ENCODE results near the gene UNC5B. TPM values are rescaled to one million over a fixed set of nuclear protein-coding genes. Genes with fewer than 3 reads are reported as not detected.

Gene UNC5B
- total RNA-seq, 1 experiment from 2014 or later = 22.0 TPM

DNA sequence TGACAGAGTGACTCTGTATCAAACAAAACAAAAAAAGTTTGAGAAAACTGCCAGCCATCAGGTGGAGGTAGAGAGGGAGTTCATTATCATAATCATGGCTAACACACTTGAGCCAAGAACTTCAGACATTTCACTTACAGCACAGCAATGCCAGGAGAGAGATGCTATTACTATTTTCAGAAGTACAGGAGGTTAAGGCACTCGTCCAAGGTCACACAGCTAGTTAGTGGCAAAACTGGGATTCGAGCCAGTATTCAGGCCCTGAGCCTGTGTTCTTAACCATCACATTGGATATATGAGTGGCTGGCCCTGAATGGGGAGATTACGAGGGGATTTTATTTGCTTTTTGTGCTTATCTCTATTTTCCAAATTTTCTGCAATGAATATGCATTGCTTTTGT lies 24.8 kb upstream of the UNC5B start:
- TF ChIP-seq SP1 (IDR thresholded peaks at IDR 0.05; ENCODE audit: low read depth) (no peak), EGR1 (IDR thresholded peaks at IDR 0.05; ENCODE audit: low read depth) (no peak), POLR2AphosphoS5 (IDR thresholded peaks at IDR 0.05; ENCODE audit: low read depth, low read length) (no peak), CBX3 (IDR thresholded peaks at IDR 0.05; ENCODE audit: low read depth) (no peak), TCF7L2 (IDR thresholded peaks at IDR 0.05; ENCODE audit: borderline replicate concordance, extremely low read depth, insufficient read depth, insufficient read length) (no peak)
- Histone ChIP-seq H3K9me2 (ENCODE audit: insufficient read depth) (no peaks in the 10 kb centered on the region), H3K27ac (ENCODE audit: low read depth, low read length) (no peak overlapping the region), H3K27me3 (ENCODE audit: insufficient read depth, low read length) (no peaks in the 10 kb centered on the region), H3K79me2 (ENCODE audit: insufficient read depth, low read length) (no peaks in the 10 kb centered on the region), H3K4me2 (ENCODE audit: low read length) (no peak overlapping the region), H3K9ac (ENCODE audit: low read length) (no peak overlapping the region), H2AFZ (ENCODE audit: low read depth, low read length, poor library complexity, severe bottlenecking) (no peak overlapping the region), H3K4me3 (replicated peaks in 1 of 2; ENCODE audit: low read depth in 1 of 2, low read length in 2 of 2) (no peak overlapping the region), H3K9me3 (ENCODE audit: control insufficient read depth in 1 of 2, insufficient read depth in 1 of 2, low read depth in 1 of 2, low read length in 2 of 2) (no peaks in the 10 kb centered on the region), H3K4me1 (ENCODE audit: control insufficient read depth in 1 of 2, insufficient read depth in 2 of 2, low read length in 2 of 2) (no peaks in the 10 kb centered on the region), H3K36me3 (ENCODE audit: control insufficient read depth in 1 of 2, insufficient read depth in 2 of 2, low read length in 2 of 2) (no peaks in the 10 kb centered on the region), H4K20me1 (ENCODE audit: insufficient read depth) (no peaks in the 10 kb centered on the region)
- intact Hi-C loops (cut with micrococcal nuclease) = no loop called here
- ChIA-PET POLR2A (no interaction called here), RAD21 (ENCODE audit: low non-redundant PET in 1 of 2, low total read pairs in 2 of 2, uncharacterized antibody in 2 of 2, unreplicated experiment in 2 of 2) (no interaction called here), CTCF (no interaction called here)
- DNase-seq (ENCODE audit: low read depth, low spot score) (no peak), ATAC-seq (no peak)
- no TSS peak for BruUV-seq (replicated peaks)

DNA sequence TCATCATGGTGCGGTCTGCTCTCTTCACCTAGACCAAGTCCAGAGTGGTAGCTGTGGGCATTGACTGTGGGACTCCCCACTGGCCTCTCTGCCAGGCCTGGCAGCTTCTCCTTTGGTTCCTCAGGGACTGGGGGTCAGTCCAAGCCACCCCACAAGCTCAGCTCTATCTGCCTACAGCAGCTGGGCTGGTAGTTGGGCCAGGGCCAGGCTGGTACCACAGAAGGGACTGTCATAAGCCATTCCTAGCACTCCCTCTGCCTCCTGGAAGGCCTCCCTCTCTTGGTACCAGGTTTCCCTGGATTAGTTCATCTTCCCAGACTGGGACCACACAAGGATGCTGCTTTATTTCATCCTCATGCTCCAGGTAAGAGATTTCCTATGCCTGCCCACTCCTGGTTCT lies 24.2 kb upstream of the UNC5B start:
- RAD21 ChIA-PET (ENCODE audit: low non-redundant PET in 1 of 2, low total read pairs in 2 of 2, uncharacterized antibody in 2 of 2, unreplicated experiment in 2 of 2) = no interaction called here
- DNase-seq (ENCODE audit: low read depth, low spot score) (no peak), ATAC-seq (no peak)
- POLR2A ChIA-PET = no interaction called here
- Histone ChIP-seq H3K27ac (ENCODE audit: low read depth, low read length) (no peak overlapping the region), H3K27me3 (ENCODE audit: insufficient read depth, low read length) (no peaks in the 10 kb centered on the region), H3K4me2 (ENCODE audit: low read length) (no peak overlapping the region), H3K36me3 (ENCODE audit: control insufficient read depth in 1 of 2, insufficient read depth in 2 of 2, low read length in 2 of 2) (no peaks in the 10 kb centered on the region), H3K9ac (ENCODE audit: low read length) (no peak overlapping the region), H3K79me2 (ENCODE audit: insufficient read depth, low read length) (no peaks in the 10 kb centered on the region), H3K4me1 (ENCODE audit: control insufficient read depth in 1 of 2, insufficient read depth in 2 of 2, low read length in 2 of 2) (no peaks in the 10 kb centered on the region), H3K9me3 (ENCODE audit: control insufficient read depth in 1 of 2, insufficient read depth in 1 of 2, low read depth in 1 of 2, low read length in 2 of 2) (no peaks in the 10 kb centered on the region), H2AFZ (ENCODE audit: low read depth, low read length, poor library complexity, severe bottlenecking) (no peak overlapping the region), H3K4me3 (replicated peaks in 1 of 2; ENCODE audit: low read depth in 1 of 2, low read length in 2 of 2) (no peak overlapping the region), H3K9me2 (ENCODE audit: insufficient read depth) (no peaks in the 10 kb centered on the region), H4K20me1 (ENCODE audit: insufficient read depth) (no peaks in the 10 kb centered on the region)
- intact Hi-C loops (cut with micrococcal nuclease) = no loop called here
- TF ChIP-seq ZFX (IDR thresholded peaks at IDR 0.05) (no peak), SIN3A (IDR thresholded peaks at IDR 0.05; ENCODE audit: low read depth) (no peak), SRF (IDR thresholded peaks at IDR 0.05; ENCODE audit: low read depth) (no peak), POLR2AphosphoS5 (IDR thresholded peaks at IDR 0.05; ENCODE audit: low read depth, low read length) (no peak), CBX3 (IDR thresholded peaks at IDR 0.05; ENCODE audit: low read depth) (no peak), EGR1 (IDR thresholded peaks at IDR 0.05; ENCODE audit: low read depth) (no peak), RAD21 (IDR thresholded peaks at IDR 0.05; ENCODE audit: low read depth) (no peak), REST (IDR thresholded peaks at IDR 0.05; ENCODE audit: low read depth) (no peak), ZNF274 (IDR thresholded peaks at IDR 0.05; ENCODE audit: low read depth, low read length) (no peak), EZH2 (IDR thresholded peaks at IDR 0.05) (no peak), CTCF (IDR thresholded peaks at IDR 0.05 in 2 of 3, conservative IDR thresholded peaks at IDR 0.05 in 1 of 3; ENCODE audit: borderline replicate concordance in 1 of 3, insufficient read depth in 1 of 3, low read depth in 2 of 3, low read length in 2 of 3) (no peak), TCF7L2 (IDR thresholded peaks at IDR 0.05; ENCODE audit: borderline replicate concordance, extremely low read depth, insufficient read depth, insufficient read length) (no peak), MAX (IDR thresholded peaks at IDR 0.05) (no peak)
- TF ChIP-seq, protein P1, sequence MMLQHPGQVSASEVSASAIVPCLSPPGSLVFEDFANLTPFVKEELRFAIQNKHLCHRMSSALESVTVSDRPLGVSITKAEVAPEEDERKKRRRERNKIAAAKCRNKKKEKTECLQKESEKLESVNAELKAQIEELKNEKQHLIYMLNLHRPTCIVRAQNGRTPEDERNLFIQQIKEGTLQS (IDR thresholded peaks at IDR 0.05) = no peak
- BruUV-seq (replicated peaks) = no TSS peak
- CTCF ChIA-PET = no interaction called here

Data from HCT116 (cell line).